Ovary (tissue), 3 donors: ENCODE measurements around the gene DMAC2L.

ENCODE experiments used
- CTCF ChIP-seq, 3 donors: fragments of 450-650 bp in 2 of 3; fragments of 200-600 bp in 1 of 3; IDR thresholded peaks; one replicate each; pipeline versions ENCODE4 v1.5.1 to v1.8.0; 2016 to 2022; ENCODE audit warnings: antibody characterized with exemption in 3 of 3, mild to moderate bottlenecking in 1 of 3
- EP300 ChIP-seq: sonication (generic); formaldehyde crosslinking; IDR thresholded peaks from one replicate; pipeline ENCODE4 v1.6.1; 2017; ENCODE audit warnings: antibody characterized with exemption
- POLR2A ChIP-seq: fragments of 450-650 bp; IDR thresholded peaks from one replicate; pipeline ENCODE4 v1.6.1; 2017; ENCODE audit warnings: antibody characterized with exemption, mild to moderate bottlenecking, moderate library complexity
- donor health status: DM: no; HTN: no; CAD: no.

GRCh38 chr14:50321009-50321660 is 9.0 kb downstream of the DMAC2L start:
- TF ChIP-seq CTCF (IDR thresholded peaks at IDR 0.05) (peak; percentile 60 to 82 (median 78)), POLR2A (no peak), EP300 (no peak)
